22Rv1 (cell line): ENCODE data around the gene ABCD3.
A peak's percentile ranks its signal among the peaks of the same experiment; 100 is the strongest.

Source experiments
- H3K27ac ChIP-seq: fragments of 450-650 bp; 2 replicates; pipeline ENCODE4 v1.5.1; 2017
- CTCF ChIP-seq: fragments of 450-650 bp; IDR thresholded peaks from 2 replicates; pipeline ENCODE4 v1.5.1; 2017; ENCODE audit warnings: mild to moderate bottlenecking
- ZFX ChIP-seq: fragments of 450-650 bp; IDR thresholded peaks from 2 replicates; pipeline ENCODE4 v1.6.1; 2017; ENCODE audit warnings: antibody characterized with exemption, borderline replicate concordance

The ABCD3 gene

GRCh38 chr1:94526152-94526980 lies 108.2 kb downstream of the ABCD3 start:
- H3K27ac ChIP-seq = no peak overlapping the region
- no peak for TF ChIP-seq ZFX

GRCh38 chr1:94527447-94528031 lies 109.3 kb downstream of the ABCD3 start:
- TF ChIP-seq CTCF (peak; percentile 8; the same call in 1 of the 2 replicates), ZFX (no peak)

GRCh38 chr1:94528299-94528698 lies 110.1 kb downstream of the ABCD3 start:
- TF ChIP-seq ZFX (no peak), CTCF (no peak)
- no peak overlapping the region for H3K27ac ChIP-seq

More at GRCh38 chr1:94527447-94528031, 109.3 kb downstream of the ABCD3 start:
- H3K27ac ChIP-seq = no peak overlapping the region

GRCh38 chr1:94528826-94529225 lies 110.6 kb downstream of the ABCD3 start:
- TF ChIP-seq CTCF (no peak), ZFX (no peak)
- H3K27ac ChIP-seq = no peak overlapping the region

GRCh38 chr1:94529416-94529815 lies 111.2 kb downstream of the ABCD3 start:
- H3K27ac ChIP-seq = no peak overlapping the region
- TF ChIP-seq CTCF (no peak), ZFX (no peak)

- no peak overlapping the region for H3K27ac ChIP-seq
- no peak for TF ChIP-seq ZFX
- no peak for TF ChIP-seq CTCF
These were observed 112.2 kb downstream of the ABCD3 start for GRCh38 chr1:94530373-94530878.

GRCh38 chr1:94531664-94532063 lies 113.5 kb downstream of the ABCD3 start:
- H3K27ac ChIP-seq = no peak overlapping the region
- TF ChIP-seq ZFX (no peak), CTCF (no peak)
